GM12878 (cell line): ENCODE measurements around the gene QSOX1. TPM values are rescaled to one million over a fixed set of nuclear protein-coding genes. Genes with fewer than 3 reads are reported as not detected.

Experiments
- ATAC-seq: fragments of 200-7000 bp; cut with Tn5 transposase; 3 replicates; pipeline ENCODE4 v1.9.1; 2020; ENCODE audit warnings: mild to moderate bottlenecking, moderate library complexity
- BruUV-seq: library from RNA; stranded (reverse); fragments of 400-500 nt; replicated peaks from 2 replicates; lab custom pipeline; 2021; lab: Mats Ljungman, UMichigan
- CTCF ChIA-PET: fragments of 300-600 bp; sonication (Branson Sonifier 250); formaldehyde crosslinking; extraction: SDS; loops from one replicate; lab custom pipeline; 2021; ENCODE audit warnings: inconsistent platforms; lab: Yijun Ruan, JAX
- POLR2A ChIA-PET: fragments of 350-600 bp; formaldehyde crosslinking; extraction: SDS; loops from one replicate; lab custom pipeline; 2021; ENCODE audit warnings: inconsistent platforms; lab: Charles Lee
- RAD21 ChIA-PET: fragments of 300-600 bp; sonication (Branson Sonifier 250); formaldehyde crosslinking; loops from one replicate; lab custom pipeline; 2023; ENCODE audit warnings: antibody characterized with exemption; ENCODE audit not compliant: unreplicated experiment; lab: Charles Lee
- SMC1A ChIA-PET: fragments of 300-600 bp; sonication (Branson Sonifier 250); formaldehyde crosslinking; loops from one replicate; lab custom pipeline; 2023; ENCODE audit not compliant: unreplicated experiment, uncharacterized antibody; lab: Charles Lee
- DNase-seq: peaks from one replicate; pipeline ENCODE4 v3.0.0-alpha.2; 2011; ENCODE audit warnings: low read depth, low spot score
- FAIRE-seq: peaks from 3 replicates; lab custom pipeline; 2011; peaks lifted over from hg19 to GRCh38; lab: Jason Lieb, UNC
- H2AFZ ChIP-seq: 2 replicates; pipeline ENCODE4 v1.6.0; 2011; ENCODE audit warnings: low read depth, low read length, control low read depth; ENCODE audit not compliant: control insufficient read depth
- H3K27ac ChIP-seq: 2 replicates; pipeline ENCODE4 v1.5.1; 2011; ENCODE audit warnings: control low read depth; ENCODE audit not compliant: control insufficient read depth, insufficient read depth
- H3K27me3 ChIP-seq, 2 experiments: replicated peaks in 1 of 2; 2 replicates each; pipeline versions ENCODE4 v1.6.0 to v1.6.1; 2011; ENCODE audit warnings: low read length in 1 of 2; ENCODE audit not compliant: control insufficient read depth in 2 of 2, insufficient read depth in 2 of 2
- H3K36me3 ChIP-seq, 2 experiments: 2 replicates each; pipeline ENCODE4 v1.5.1; 2011; ENCODE audit warnings: low read length in 1 of 2; ENCODE audit not compliant: control insufficient read depth in 2 of 2, insufficient read depth in 2 of 2
- H3K4me1 ChIP-seq: 2 replicates; pipeline ENCODE4 v1.6.1; 2011; ENCODE audit warnings: mild to moderate bottlenecking, low read length, moderate library complexity, mixed read lengths; ENCODE audit not compliant: control insufficient read depth, insufficient read depth
- H3K4me2 ChIP-seq: 2 replicates; pipeline ENCODE4 v1.6.0; 2011; ENCODE audit warnings: control low read depth; ENCODE audit not compliant: control insufficient read depth, insufficient read depth
- H3K4me3 ChIP-seq: fragments of 200-600 bp; sonication (generic); 2 replicates; pipeline ENCODE4 v1.5.1; 2016
- H3K79me2 ChIP-seq: 2 replicates; pipeline ENCODE4 v1.6.0; 2011; ENCODE audit warnings: low read length; ENCODE audit not compliant: control insufficient read depth, insufficient read depth
- H3K9ac ChIP-seq: 2 replicates; pipeline ENCODE4 v1.8.0; 2011; ENCODE audit warnings: low read length, control low read depth, mixed read lengths; ENCODE audit not compliant: control insufficient read depth, insufficient read depth
- H3K9me3 ChIP-seq: replicated peaks from 3 replicates; pipeline ENCODE4 v1.5.1; 2011; ENCODE audit warnings: mild to moderate bottlenecking, low read length; ENCODE audit not compliant: control insufficient read depth, insufficient read depth
- H4K20me1 ChIP-seq: 2 replicates; pipeline ENCODE4 v1.6.0; 2011; ENCODE audit not compliant: control insufficient read depth, insufficient read depth
- BCL11A ChIP-seq: IDR thresholded peaks from 2 replicates; pipeline ENCODE4 v1.6.1; 2011; ENCODE audit warnings: low read depth, low read length
- NFYA ChIP-seq: IDR thresholded peaks from 2 replicates; pipeline ENCODE4 v1.6.1; 2011; ENCODE audit warnings: low read depth, mild to moderate bottlenecking, low read length, improper control_type of control experiment, borderline replicate concordance
- NRF1 ChIP-seq: conservative IDR thresholded peaks from 2 replicates; pipeline ENCODE4 v1.6.1; 2011; ENCODE audit warnings: mild to moderate bottlenecking, low read depth, low read length, improper control_type of control experiment
- PAX8 ChIP-seq: fragments of 450-650 bp; IDR thresholded peaks from 2 replicates; pipeline ENCODE4 v1.6.1; 2017; ENCODE audit warnings: mild to moderate bottlenecking, moderate library complexity
- SREBF1 ChIP-seq: IDR thresholded peaks from 2 replicates; pipeline ENCODE4 v1.6.1; 2012; ENCODE audit warnings: mild to moderate bottlenecking, low read length
- ZBTB11 ChIP-seq: fragments of 450-650 bp; formaldehyde crosslinking; IDR thresholded peaks from 2 replicates; pipeline ENCODE4 v1.5.0; 2022; ENCODE audit warnings: mild to moderate bottlenecking, missing genetic modification characterization
- ZNF622 ChIP-seq: fragments of 450-650 bp; IDR thresholded peaks from 2 replicates; pipeline ENCODE4 v1.6.1; 2017; ENCODE audit warnings: mild to moderate bottlenecking, inconsistent platforms
- WGBS: methylation state at CpG from one replicate; pipeline ENCODE4 v1.1.6; 2016; ENCODE audit warnings: low lambda C conversion rate; ENCODE audit not compliant: insufficient replicate concordance, insufficient coverage; ENCODE audit errors: missing lambda C conversion rate; 5-methylcytosine and 5-hydroxymethylcytosine counted together
- in situ Hi-C: fragments of 300-500 bp; cut with MboI; formaldehyde crosslinking; loops from 9 replicates; pipeline ENCODE4 v1.14.3; 2018; ENCODE audit warnings: mixed read lengths
- intact Hi-C: fragments of 100-400 bp; cut with micrococcal nuclease; formaldehyde crosslinking; loops from one replicate; pipeline ENCODE4 v1.14.2; 2022; ENCODE audit not compliant: unreplicated experiment
- polyA plus RNA-seq, 11 experiments: library from polyadenylated mRNA; depleted of rRNA in 4 of 11; unstranded in 6 of 11; stranded (reverse) in 5 of 11; fragments of >200 nt; fragmentation: Nextera tagmentation in 4 of 11; fragmentation: Illumina TruSeq in 1 of 11; extraction: Ambion mirVana in 4 of 11; extraction: Trizol in 1 of 11; gene quantifications; 1 replicate in 1 of 11; 2 replicates in 10 of 11; pipeline versions ENCODE4 v1.2.1 to v1.2.3, GENCODE V29; 2011 to 2016; ENCODE audit warnings: inconsistent platforms in 2 of 11, missing spikeins in 2 of 11, low read depth in 1 of 11
- total RNA-seq, 4 experiments: library from RNA; depleted of rRNA in 3 of 4; stranded (reverse); fragments of >200 nt in 3 of 4; fragmentation: Illumina TruSeq in 1 of 4; extraction: Trizol in 1 of 4; gene quantifications; 2 replicates each; pipeline versions ENCODE4 v1.2.1 to v1.2.3, GENCODE V29; 2013 to 2021
- TF ChIP-seq, protein P1 (sequence below): IDR thresholded peaks from 2 replicates; pipeline ENCODE4 v1.6.1; 2011; ENCODE audit warnings: borderline replicate concordance, low read depth, mild to moderate bottlenecking, moderate library complexity, mixed read lengths, low read length; ENCODE audit not compliant: insufficient read depth; ENCODE audit errors: extremely low read length

Gene QSOX1
- total and polyA plus RNA-seq, 10 of the 15 experiments (the other 5 are each of a cell fraction or from before 2014, with no cell fraction given), result 1.8 to 31.3 (median 11.2) TPM

- Histone ChIP-seq H3K79me2 (no peaks in the 10 kb centered on the region), H3K36me3 (peaks cover 0 to 4% of the 10 kb centered on the region in 2 experiments; a peak in 1 of 4 replicates), H2AFZ (no peak overlapping the region), H3K4me3 (no peak overlapping the region), H3K27ac (no peak overlapping the region), H3K27me3 (no peaks in the 10 kb centered on the region), H4K20me1 (no peaks in the 10 kb centered on the region), H3K9me3 (no peaks in the 10 kb centered on the region), H3K4me1 (no peaks in the 10 kb centered on the region), H3K4me2 (no peak overlapping the region), H3K9ac (no peak overlapping the region)
- no peak for DNase-seq
- BruUV-seq, result no TSS peak
- FAIRE-seq, result no peak
- SMC1A ChIA-PET, result no interaction called here
- CTCF ChIA-PET, result no interaction called here
- TF ChIP-seq ZNF622 (no peak), PAX8 (no peak), SREBF1 (no peak), ZBTB11 (CRISPR knock-in tag) (no peak), NRF1 (no peak), BCL11A (no peak), NFYA (no peak)
- TF ChIP-seq, protein P1, sequence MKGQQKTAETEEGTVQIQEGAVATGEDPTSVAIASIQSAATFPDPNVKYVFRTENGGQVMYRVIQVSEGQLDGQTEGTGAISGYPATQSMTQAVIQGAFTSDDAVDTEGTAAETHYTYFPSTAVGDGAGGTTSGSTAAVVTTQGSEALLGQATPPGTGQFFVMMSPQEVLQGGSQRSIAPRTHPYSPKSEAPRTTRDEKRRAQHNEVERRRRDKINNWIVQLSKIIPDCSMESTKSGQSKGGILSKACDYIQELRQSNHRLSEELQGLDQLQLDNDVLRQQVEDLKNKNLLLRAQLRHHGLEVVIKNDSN, result no peak
- RAD21 ChIA-PET, result no interaction called here
- in situ Hi-C loops (no loop called here), intact Hi-C loops (no loop called here)
- no peak for ATAC-seq
- WGBS, result 100% methylated on average over 2 of the region's 2 CpGs
- POLR2A ChIA-PET, result interaction anchor here (0.7 kb wide), 1 partner anchor 241 kb away, joined by 3 read pairs; no protein-coding TSS in a partner anchor
These were observed 36.9 kb upstream of the QSOX1 start for GRCh38 chr1:180117764-180118116.
